ENCODE data around the gene SAMD9L. TPM values are rescaled to one million over a fixed set of nuclear protein-coding genes. Genes with fewer than 3 reads are reported as not detected.

The SAMD9L gene
- polyA plus RNA-seq, 1 donor (not counting 4 experiments of a cell fraction or from before 2014, with no cell fraction given) = 6.5 TPM

DNA sequence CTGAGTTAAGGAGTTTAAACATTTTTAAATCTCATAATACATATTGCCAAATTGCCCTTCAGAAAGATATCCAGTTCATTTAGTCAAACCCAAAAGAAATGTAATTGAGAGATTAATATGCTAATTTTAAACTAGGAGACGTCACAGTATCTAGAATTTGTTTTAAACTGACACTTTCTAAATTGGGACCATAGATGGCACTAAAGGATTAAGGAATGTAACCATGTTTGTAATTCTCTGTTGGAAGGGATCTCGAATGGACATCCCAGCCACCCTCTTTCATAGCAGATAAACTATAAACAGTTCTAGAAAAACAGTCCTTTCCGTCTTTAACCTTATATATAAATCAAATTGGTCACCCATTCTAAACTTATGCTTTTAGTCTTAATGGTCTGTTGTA, 30.0 kb upstream of the SAMD9L start:
- H3K79me2 ChIP-seq (ENCODE audit: control insufficient read depth, insufficient read depth, low read length) = no peaks in the 10 kb centered on the region
- no peak overlapping the region for H3K9ac ChIP-seq (ENCODE audit: control insufficient read depth, extremely low read depth, insufficient read depth, low read length)
- TF ChIP-seq EZH2 (IDR thresholded peaks at IDR 0.05; ENCODE audit: low read length) = no peak
- TF ChIP-seq, protein P1, sequence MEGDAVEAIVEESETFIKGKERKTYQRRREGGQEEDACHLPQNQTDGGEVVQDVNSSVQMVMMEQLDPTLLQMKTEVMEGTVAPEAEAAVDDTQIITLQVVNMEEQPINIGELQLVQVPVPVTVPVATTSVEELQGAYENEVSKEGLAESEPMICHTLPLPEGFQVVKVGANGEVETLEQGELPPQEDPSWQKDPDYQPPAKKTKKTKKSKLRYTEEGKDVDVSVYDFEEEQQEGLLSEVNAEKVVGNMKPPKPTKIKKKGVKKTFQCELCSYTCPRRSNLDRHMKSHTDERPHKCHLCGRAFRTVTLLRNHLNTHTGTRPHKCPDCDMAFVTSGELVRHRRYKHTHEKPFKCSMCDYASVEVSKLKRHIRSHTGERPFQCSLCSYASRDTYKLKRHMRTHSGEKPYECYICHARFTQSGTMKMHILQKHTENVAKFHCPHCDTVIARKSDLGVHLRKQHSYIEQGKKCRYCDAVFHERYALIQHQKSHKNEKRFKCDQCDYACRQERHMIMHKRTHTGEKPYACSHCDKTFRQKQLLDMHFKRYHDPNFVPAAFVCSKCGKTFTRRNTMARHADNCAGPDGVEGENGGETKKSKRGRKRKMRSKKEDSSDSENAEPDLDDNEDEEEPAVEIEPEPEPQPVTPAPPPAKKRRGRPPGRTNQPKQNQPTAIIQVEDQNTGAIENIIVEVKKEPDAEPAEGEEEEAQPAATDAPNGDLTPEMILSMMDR (optimal IDR thresholded peaks at IDR 0.05 in 1 of 3, IDR thresholded peaks at IDR 0.05 in 1 of 3, conservative IDR thresholded peaks at IDR 0.05 in 1 of 3; ENCODE audit: extremely low read depth in 1 of 3, insufficient read depth in 2 of 3, low read length in 3 of 3) = no peak
- no peaks in the 10 kb centered on the region for H3K36me3 ChIP-seq (ENCODE audit: control insufficient read depth in 2 of 2, extremely low read depth in 1 of 2, insufficient read depth in 2 of 2, low read length in 2 of 2)
- H3K27me3 ChIP-seq (ENCODE audit: control insufficient read depth, extremely low read depth, insufficient read depth, low read length) = peaks cover 3% of the 10 kb centered on the region
- H3K9me1 ChIP-seq (ENCODE audit: control insufficient read depth, extremely low read depth, insufficient read depth, low read length) = no peaks in the 10 kb centered on the region
- H3K4me2 ChIP-seq (ENCODE audit: control insufficient read depth, extremely low read depth, insufficient read depth, low read depth, low read length) = no peak overlapping the region
- dilution Hi-C loops (cut with MboI; ENCODE audit: extremely low pct_ligation_motif_present, low sequenced_read_pairs) = no loop called here
- H2AFZ ChIP-seq (ENCODE audit: control insufficient read depth, low read length) = no peak overlapping the region
- DNase-seq (ENCODE audit: low read depth, low spot score) (no peak), FAIRE-seq (no peak)
- H3K4me3 ChIP-seq (ENCODE audit: control insufficient read depth in 2 of 3, extremely low read depth in 1 of 3, insufficient read depth in 2 of 3, low read depth in 1 of 3, low read length in 3 of 3) = no peak overlapping the region
- no peak overlapping the region for H3K27ac ChIP-seq (ENCODE audit: control insufficient read depth, insufficient read depth, low read length)
- no peaks in the 10 kb centered on the region for H3K9me3 ChIP-seq (ENCODE audit: control insufficient read depth, low read depth, low read length)
- H3K4me1 ChIP-seq (ENCODE audit: control insufficient read depth, extremely low read depth, insufficient read depth, low read length) = no peaks in the 10 kb centered on the region
- H4K20me1 ChIP-seq (ENCODE audit: control insufficient read depth, extremely low read depth, insufficient read depth, low read length) = no peaks in the 10 kb centered on the region

DNA sequence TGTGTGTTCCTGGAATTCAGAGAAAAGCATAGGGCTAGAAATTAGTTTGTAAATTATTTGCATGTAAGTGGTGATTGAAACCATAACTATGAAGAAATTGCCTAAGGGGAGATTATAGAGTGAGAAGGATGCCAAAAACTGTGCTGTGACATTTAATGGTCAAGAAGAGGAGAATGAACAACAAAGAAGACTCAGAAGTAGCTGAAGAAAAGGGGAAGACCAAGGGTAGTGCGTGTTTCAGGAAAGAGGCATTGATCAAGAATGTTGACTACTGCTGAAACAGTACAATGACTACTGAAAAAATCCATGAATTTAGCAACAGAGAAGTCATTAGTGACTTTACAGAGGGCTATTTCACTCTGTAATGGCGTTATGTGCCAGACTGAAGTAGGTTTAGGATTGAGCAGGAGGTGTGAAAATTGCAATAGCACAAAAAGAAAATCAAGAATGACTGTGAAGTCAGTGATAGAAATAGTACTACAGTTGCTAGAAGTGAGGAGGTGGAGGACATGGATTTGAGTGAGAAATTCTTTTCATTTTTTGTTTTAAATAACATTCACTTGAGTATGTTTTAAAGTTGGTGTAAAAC, 28.9 kb upstream of the SAMD9L start:
- Histone ChIP-seq H3K4me1 (ENCODE audit: control insufficient read depth, extremely low read depth, insufficient read depth, low read length) (no peaks in the 10 kb centered on the region), H4K20me1 (ENCODE audit: control insufficient read depth, extremely low read depth, insufficient read depth, low read length) (no peaks in the 10 kb centered on the region), H2AFZ (ENCODE audit: control insufficient read depth, low read length) (no peak overlapping the region), H3K27ac (ENCODE audit: control insufficient read depth, insufficient read depth, low read length) (no peak overlapping the region), H3K4me3 (ENCODE audit: control insufficient read depth in 2 of 3, extremely low read depth in 1 of 3, insufficient read depth in 2 of 3, low read depth in 1 of 3, low read length in 3 of 3) (no peak overlapping the region), H3K9me1 (ENCODE audit: control insufficient read depth, extremely low read depth, insufficient read depth, low read length) (no peaks in the 10 kb centered on the region), H3K27me3 (ENCODE audit: control insufficient read depth, extremely low read depth, insufficient read depth, low read length) (peaks cover 3% of the 10 kb centered on the region), H3K4me2 (ENCODE audit: control insufficient read depth, extremely low read depth, insufficient read depth, low read depth, low read length) (no peak overlapping the region), H3K79me2 (ENCODE audit: control insufficient read depth, insufficient read depth, low read length) (no peaks in the 10 kb centered on the region), H3K36me3 (ENCODE audit: control insufficient read depth in 2 of 2, extremely low read depth in 1 of 2, insufficient read depth in 2 of 2, low read length in 2 of 2) (no peaks in the 10 kb centered on the region), H3K9me3 (ENCODE audit: control insufficient read depth, low read depth, low read length) (peaks cover 3% of the 10 kb centered on the region), H3K9ac (ENCODE audit: control insufficient read depth, extremely low read depth, insufficient read depth, low read length) (no peak overlapping the region)
- FAIRE-seq (no peak), DNase-seq (ENCODE audit: low read depth, low spot score) (no peak)
- no peak for TF ChIP-seq EZH2 (IDR thresholded peaks at IDR 0.05; ENCODE audit: low read length)
- TF ChIP-seq, protein P1 (optimal IDR thresholded peaks at IDR 0.05 in 1 of 3, IDR thresholded peaks at IDR 0.05 in 1 of 3, conservative IDR thresholded peaks at IDR 0.05 in 1 of 3; ENCODE audit: extremely low read depth in 1 of 3, insufficient read depth in 2 of 3, low read length in 3 of 3) = no peak
- dilution Hi-C loops (cut with MboI; ENCODE audit: extremely low pct_ligation_motif_present, low sequenced_read_pairs) = no loop called here
